OCI-LY7 (cell line): Measurements from ENCODE around the gene ARRDC3. TPM values are rescaled to one million over a fixed set of nuclear protein-coding genes. Genes with fewer than 3 reads are reported as not detected.

Experiments
- BruUV-seq: library from RNA; stranded (reverse); fragments of 400-500 nt; replicated peaks from 2 replicates; lab custom pipeline; 2021; lab: Mats Ljungman, UMichigan
- CTCF ChIA-PET: fragments of 300-600 bp; sonication (Branson Sonifier 250); formaldehyde crosslinking; loops from one replicate; lab custom pipeline; 2022; ENCODE audit warnings: antibody characterized with exemption; ENCODE audit not compliant: unreplicated experiment; lab: Charles Lee
- POLR2A ChIA-PET: fragments of 300-600 bp; sonication (Branson Sonifier 250); formaldehyde crosslinking; loops from one replicate; lab custom pipeline; 2022; ENCODE audit warnings: antibody characterized with exemption; lab: Charles Lee
- DNase-seq: peaks from one replicate; pipeline ENCODE4 v3.0.0-alpha.2; 2015; ENCODE audit warnings: low spot score
- H2AFZ ChIP-seq: fragments of 200-600 bp; sonication (generic), shearing (Covaris generic); 2 replicates; pipeline ENCODE4 v1.6.1; 2014; ENCODE audit warnings: mild to moderate bottlenecking, antibody characterized with exemption, low read length, moderate library complexity
- H3K27ac ChIP-seq: fragments of 200-600 bp; sonication (generic); 2 replicates; pipeline ENCODE4 v1.5.1; 2014; ENCODE audit warnings: mixed run types, low read depth, mild to moderate bottlenecking, moderate library complexity, low read length, inconsistent platforms; ENCODE audit not compliant: poor library complexity, severe bottlenecking
- H3K36me3 ChIP-seq: fragments of 200-600 bp; sonication (generic); 2 replicates; pipeline ENCODE4 v1.6.1; 2014; ENCODE audit warnings: mild to moderate bottlenecking, antibody characterized with exemption, low read length, moderate library complexity, mixed read lengths; ENCODE audit not compliant: insufficient read depth
- H3K4me1 ChIP-seq: fragments of 200-600 bp; sonication (generic); 2 replicates; pipeline ENCODE4 v1.5.1; 2014; ENCODE audit warnings: mild to moderate bottlenecking, low read length; ENCODE audit not compliant: insufficient read depth, poor library complexity, severe bottlenecking
- H3K4me2 ChIP-seq: fragments of 200-600 bp; sonication (generic); 2 replicates; pipeline ENCODE4 v1.6.1; 2014; ENCODE audit warnings: mild to moderate bottlenecking, low read length
- H3K4me3 ChIP-seq: fragments of 200-600 bp; sonication (generic); 2 replicates; pipeline ENCODE4 v1.5.1; 2014; ENCODE audit warnings: mild to moderate bottlenecking, low read depth, low read length; ENCODE audit not compliant: poor library complexity, severe bottlenecking
- H3K79me2 ChIP-seq: fragments of 200-600 bp; sonication (generic); 2 replicates; pipeline ENCODE4 v1.6.1; 2016; ENCODE audit warnings: low read depth, mild to moderate bottlenecking, low read length, moderate library complexity, mixed read lengths; ENCODE audit not compliant: insufficient read depth
- H3K9me2 ChIP-seq: fragments of 200-600 bp; sonication (generic); 2 replicates; pipeline ENCODE4 v1.6.1; 2016; ENCODE audit warnings: mild to moderate bottlenecking, low read length, mixed read lengths; ENCODE audit not compliant: insufficient read depth
- H3K9me3 ChIP-seq: fragments of 200-600 bp; sonication (generic); 2 replicates; pipeline ENCODE4 v1.6.1; 2014; ENCODE audit warnings: mild to moderate bottlenecking, mixed run types, low read length, mixed read lengths
- H4K20me1 ChIP-seq: fragments of 200-600 bp; sonication (generic); 2 replicates; pipeline ENCODE4 v1.6.1; 2014; ENCODE audit warnings: mild to moderate bottlenecking, antibody characterized with exemption, low read length, moderate library complexity, mixed read lengths; ENCODE audit not compliant: insufficient read depth
- EZH2phosphoT487 ChIP-seq: fragments of 200-600 bp; sonication (generic); IDR thresholded peaks from 2 replicates; pipeline ENCODE4 v1.6.1; 2018; ENCODE audit warnings: low read depth, borderline replicate concordance, mild to moderate bottlenecking, mixed run types, antibody characterized with exemption, low read length, moderate library complexity, mixed read lengths
- intact Hi-C: fragments of 100-400 bp; cut with micrococcal nuclease; formaldehyde crosslinking; loops from one replicate; pipeline ENCODE4 v1.10.0; 2022; ENCODE audit not compliant: unreplicated experiment
- total RNA-seq, 2 experiments: library from RNA; depleted of rRNA in 1 of 2; stranded (reverse); fragments of >200 nt in 1 of 2; shearing (Covaris generic) in 1 of 2; gene quantifications; 2 replicates each; pipeline ENCODE4 v1.2.3, GENCODE V29; 2014 to 2022
- TF ChIP-seq, protein P1 (sequence below): fragments of 200-600 bp; sonication (generic); conservative IDR thresholded peaks from 2 replicates; pipeline ENCODE4 v1.5.1; 2014; ENCODE audit warnings: mild to moderate bottlenecking, antibody characterized with exemption, low read length, moderate library complexity, mixed read lengths

Gene ARRDC3
- total RNA-seq, 2 experiments from 2014 or later: 30.0 to 30.6 TPM

DNA sequence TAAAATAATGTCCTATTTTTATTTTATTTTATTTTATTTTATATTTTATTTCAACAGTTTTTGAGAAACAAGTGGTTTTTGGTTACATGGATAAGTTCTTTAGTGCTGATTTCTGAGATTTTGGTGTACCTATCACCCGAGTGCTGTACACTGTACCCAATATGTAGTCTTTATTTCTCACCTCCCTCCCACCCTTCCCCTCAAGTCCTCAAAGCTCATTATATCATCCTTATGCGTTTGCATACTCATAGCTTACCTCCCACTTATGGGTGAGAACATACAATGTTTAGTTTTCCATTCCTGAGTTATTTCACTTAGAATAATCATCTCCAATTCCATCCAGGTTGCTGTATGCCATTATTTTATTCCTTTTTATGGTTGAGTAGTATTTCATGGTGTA, 63.5 kb downstream of the ARRDC3 start:
- H3K9me3 ChIP-seq: no peaks in the 10 kb centered on the region
- ChIA-PET POLR2A (interaction anchor here (1.5 kb wide), 1 partner anchor 66 kb away, joined by 5 read pairs; no protein-coding TSS in a partner anchor), CTCF (interaction anchor here (0.6 kb wide), 1 partner anchor 698 kb away, joined by 7 read pairs; no protein-coding TSS in a partner anchor)
- H2AFZ ChIP-seq: no peak overlapping the region
- intact Hi-C loops: no loop called here
- H3K79me2 ChIP-seq: no peaks in the 10 kb centered on the region
- H3K4me3 ChIP-seq: no peak overlapping the region
- no peaks in the 10 kb centered on the region for H4K20me1 ChIP-seq
- DNase-seq: no peak
- H3K4me2 ChIP-seq: no peak overlapping the region
- no peaks in the 10 kb centered on the region for H3K36me3 ChIP-seq
- peaks cover 26% of the 10 kb centered on the region for H3K4me1 ChIP-seq
- H3K9me2 ChIP-seq: no peaks in the 10 kb centered on the region
- no TSS peak for BruUV-seq
- TF ChIP-seq, protein P1, sequence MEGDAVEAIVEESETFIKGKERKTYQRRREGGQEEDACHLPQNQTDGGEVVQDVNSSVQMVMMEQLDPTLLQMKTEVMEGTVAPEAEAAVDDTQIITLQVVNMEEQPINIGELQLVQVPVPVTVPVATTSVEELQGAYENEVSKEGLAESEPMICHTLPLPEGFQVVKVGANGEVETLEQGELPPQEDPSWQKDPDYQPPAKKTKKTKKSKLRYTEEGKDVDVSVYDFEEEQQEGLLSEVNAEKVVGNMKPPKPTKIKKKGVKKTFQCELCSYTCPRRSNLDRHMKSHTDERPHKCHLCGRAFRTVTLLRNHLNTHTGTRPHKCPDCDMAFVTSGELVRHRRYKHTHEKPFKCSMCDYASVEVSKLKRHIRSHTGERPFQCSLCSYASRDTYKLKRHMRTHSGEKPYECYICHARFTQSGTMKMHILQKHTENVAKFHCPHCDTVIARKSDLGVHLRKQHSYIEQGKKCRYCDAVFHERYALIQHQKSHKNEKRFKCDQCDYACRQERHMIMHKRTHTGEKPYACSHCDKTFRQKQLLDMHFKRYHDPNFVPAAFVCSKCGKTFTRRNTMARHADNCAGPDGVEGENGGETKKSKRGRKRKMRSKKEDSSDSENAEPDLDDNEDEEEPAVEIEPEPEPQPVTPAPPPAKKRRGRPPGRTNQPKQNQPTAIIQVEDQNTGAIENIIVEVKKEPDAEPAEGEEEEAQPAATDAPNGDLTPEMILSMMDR: no peak
- no peak for TF ChIP-seq EZH2phosphoT487
- H3K27ac ChIP-seq: no peak overlapping the region

DNA sequence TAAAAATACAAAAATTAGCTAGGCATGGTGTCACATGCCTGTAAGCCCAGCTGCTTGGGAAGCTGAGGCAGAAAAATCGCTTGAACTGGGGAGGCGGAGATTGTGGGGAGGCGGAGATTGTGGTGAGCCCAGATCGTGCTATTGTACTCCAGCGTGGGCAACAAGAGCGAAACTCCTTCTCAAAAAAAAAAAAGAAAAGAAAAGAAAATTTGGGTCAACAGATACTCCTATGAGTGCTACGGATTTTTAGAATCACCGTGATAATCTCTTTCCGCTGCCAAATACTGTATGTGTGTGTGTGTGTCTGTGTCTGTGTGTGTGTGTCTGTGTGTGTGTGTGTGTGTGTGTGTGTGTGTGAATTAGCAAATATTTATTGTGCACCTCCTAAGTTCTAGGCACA, 64.4 kb downstream of the ARRDC3 start:
- Histone ChIP-seq H3K9me2 (no peaks in the 10 kb centered on the region), H3K27ac (no peak overlapping the region), H3K9me3 (no peaks in the 10 kb centered on the region), H3K79me2 (no peaks in the 10 kb centered on the region), H3K4me2 (no peak overlapping the region), H4K20me1 (no peaks in the 10 kb centered on the region), H3K4me3 (no peak overlapping the region), H2AFZ (no peak overlapping the region), H3K36me3 (no peaks in the 10 kb centered on the region), H3K4me1 (peaks cover 36% of the 10 kb centered on the region)
- no TSS peak for BruUV-seq
- no peak for DNase-seq
- intact Hi-C loops: no loop called here
- ChIA-PET CTCF (no interaction called here), POLR2A (no interaction called here)
- no peak for TF ChIP-seq EZH2phosphoT487
- TF ChIP-seq, protein P1: no peak
